Omental fat pad (tissue), 4 donors: ENCODE measurements around the gene VIT. TPM values are rescaled to one million over a fixed set of nuclear protein-coding genes. Genes with fewer than 3 reads are reported as not detected.

Experiments used
- ATAC-seq: fragments of 150-250 bp; one replicate; pipeline ENCODE4 v1.9.1; 2016; ENCODE audit warnings: mild to moderate bottlenecking, moderate library complexity; ENCODE audit not compliant: low FRiP score
- DNase-seq: peaks from one replicate; pipeline ENCODE4 v3.0.0-alpha.2; 2019; ENCODE audit warnings: low spot score
- CTCF ChIP-seq, 3 donors: fragments of 450-650 bp; IDR thresholded peaks; one replicate each; pipeline ENCODE4 v1.5.1; 2016 to 2017; ENCODE audit warnings: antibody characterized with exemption in 3 of 3, mild to moderate bottlenecking in 3 of 3, moderate library complexity in 2 of 3
- total RNA-seq, 4 donors: library from RNA; depleted of rRNA; stranded (reverse); fragments of >200 nt; gene quantifications; one replicate each; pipeline ENCODE4 v1.1.0, GENCODE V29; 2016

Gene VIT
- total RNA-seq, 4 donors from 2014 or later: 10.2 to 36.4 (median 19.8) TPM

- no peak for DNase-seq
- TF ChIP-seq CTCF (IDR thresholded peaks at IDR 0.05): no peak
- ATAC-seq: no peak
These were observed 28.6 kb upstream of the VIT start for GRCh38 chr2:36667931-36668330.

DNA sequence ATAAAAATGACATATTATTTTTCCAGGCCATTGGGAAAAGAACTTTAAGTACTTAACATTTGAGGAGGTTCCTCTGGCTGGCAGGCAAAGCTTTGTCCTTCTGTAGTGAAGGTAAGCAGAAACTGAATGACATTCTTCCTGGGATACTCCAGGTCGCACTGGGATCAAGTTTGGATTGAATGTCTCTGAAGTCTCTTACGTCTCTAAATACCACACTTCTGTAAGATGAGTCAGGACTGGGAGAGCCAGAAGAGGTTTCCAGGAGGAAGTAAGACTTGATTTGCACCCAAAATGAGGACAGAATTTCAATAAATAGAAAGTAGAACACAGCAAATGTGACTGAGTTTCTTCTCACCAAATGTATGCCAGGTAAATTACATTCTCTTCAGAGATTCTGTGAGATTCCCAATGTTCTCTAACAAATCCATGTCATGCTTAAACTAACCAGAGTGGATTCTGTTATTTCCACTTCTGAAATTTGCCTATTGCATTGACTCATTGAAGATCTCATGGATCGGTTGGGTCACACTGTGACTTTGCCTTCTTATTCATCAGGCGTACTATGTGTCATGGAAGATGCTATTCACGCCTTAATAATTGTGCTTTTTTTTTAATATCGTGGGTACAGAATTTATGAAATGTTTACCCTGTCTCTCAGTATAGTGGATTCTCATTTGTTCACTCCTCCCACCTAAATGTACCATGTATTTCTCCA lies 25.5 kb upstream of the VIT start:
- TF ChIP-seq CTCF (IDR thresholded peaks at IDR 0.05): no peak
- ATAC-seq: no peak
- DNase-seq: no peak

GRCh38 chr2:36671731-36672130 lies 24.8 kb upstream of the VIT start:
- no peak for TF ChIP-seq CTCF (IDR thresholded peaks at IDR 0.05)
- no peak for DNase-seq

DNA sequence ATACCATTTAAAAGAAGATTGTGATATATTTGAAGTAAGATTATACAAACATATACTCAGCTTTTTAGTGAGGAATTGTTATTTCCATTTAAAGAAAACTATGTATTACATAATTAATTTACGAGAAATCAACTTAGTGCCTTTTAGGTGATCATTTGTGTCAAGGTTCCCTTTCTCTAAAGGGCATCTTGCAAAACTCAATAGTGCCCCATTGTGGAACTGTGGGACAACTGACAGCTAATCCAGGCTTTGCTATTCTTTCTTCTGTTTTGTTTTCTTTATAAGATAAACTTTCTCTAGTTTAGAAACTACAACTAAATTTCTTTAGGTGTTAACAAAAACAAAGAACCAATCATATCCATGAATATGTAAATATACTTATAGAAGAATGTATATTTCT lies 24.3 kb upstream of the VIT start:
- no peak for ATAC-seq
- no peak for DNase-seq
- no peak for TF ChIP-seq CTCF (IDR thresholded peaks at IDR 0.05)

More at GRCh38 chr2:36671731-36672130, 24.8 kb upstream of the VIT start:
- no peak for ATAC-seq

- TF ChIP-seq CTCF (IDR thresholded peaks at IDR 0.05): no peak
- DNase-seq (no peak), ATAC-seq (no peak)
These were observed 20.8 kb upstream of the VIT start for GRCh38 chr2:36675579-36676282.

GRCh38 chr2:36676364-36676763 lies 20.1 kb upstream of the VIT start:
- DNase-seq (no peak), ATAC-seq (no peak)
- no peak for TF ChIP-seq CTCF (IDR thresholded peaks at IDR 0.05)

DNA sequence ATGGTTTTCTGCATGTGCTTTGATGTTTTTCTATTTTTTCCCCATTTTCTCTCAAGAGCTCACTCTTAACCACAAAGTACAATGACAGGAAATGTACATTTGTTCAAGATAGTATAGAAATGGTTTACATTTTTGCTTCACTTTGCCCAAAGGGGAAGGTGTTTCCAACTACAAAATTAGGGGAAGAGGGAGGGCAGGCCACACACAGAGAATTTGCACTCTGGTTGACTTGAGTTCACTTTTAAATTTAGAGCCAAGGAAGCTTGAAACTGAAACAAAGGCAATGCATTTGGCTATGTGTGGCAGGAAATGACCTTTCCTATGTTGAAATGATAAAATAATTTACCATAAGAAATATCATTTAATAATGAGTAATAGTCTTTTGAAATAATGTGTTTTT lies 19.1 kb upstream of the VIT start:
- no peak for ATAC-seq
- no peak for DNase-seq
- no peak for TF ChIP-seq CTCF (IDR thresholded peaks at IDR 0.05)
